Kasumi-1 (cell line): Measurements from ENCODE around the gene TOR1B.
A peak's percentile ranks its signal among the peaks of the same experiment; 100 is the strongest.
"Not testable (repeated sequence)": the region's sequence is repeated elsewhere in the genome, so short reads cannot be mapped to it uniquely, and the experiment has no call there.

Source experiments
- DNase-seq, 2 experiments: peaks; one replicate each; lab custom pipeline; 2025; lab: John Stamatoyannopoulos, UW

The TOR1B gene

GRCh38 chr9:129776566-129776937, 26.4 kb upstream of the TOR1B start:
- no peak for DNase-seq

- peak; percentile 94 to 95 for DNase-seq
These were observed 25.8 kb upstream of the TOR1B start for GRCh38 chr9:129776938-129777768.

- no peak for DNase-seq
These were observed 25.2 kb upstream of the TOR1B start for GRCh38 chr9:129777769-129778130.

GRCh38 chr9:129778469-129778868, 24.5 kb upstream of the TOR1B start:
- no peak for DNase-seq

GRCh38 chr9:129779560-129780190, 23.3 kb upstream of the TOR1B start:
- no peak for DNase-seq

- DNase-seq: no peak
These were observed 21.9 kb upstream of the TOR1B start for GRCh38 chr9:129781131-129781530.

- no peak for DNase-seq
These were observed 21.0 kb upstream of the TOR1B start for GRCh38 chr9:129781981-129782380.

- peak; percentile 70 to 86 for DNase-seq
These were observed 19.2 kb upstream of the TOR1B start for GRCh38 chr9:129783516-129784361.

- not testable (repeated sequence) for DNase-seq
These were observed 18.0 kb upstream of the TOR1B start for GRCh38 chr9:129784970-129785369.

GRCh38 chr9:129785866-129786265, 17.1 kb upstream of the TOR1B start:
- no peak for DNase-seq

GRCh38 chr9:129786481-129786880, 16.5 kb upstream of the TOR1B start:
- DNase-seq: no peak

- no peak for DNase-seq
These were observed 8.4 kb upstream of the TOR1B start for GRCh38 chr9:129794549-129794948.

GRCh38 chr9:129796029-129796428, 7.0 kb upstream of the TOR1B start:
- DNase-seq: not testable (repeated sequence)

GRCh38 chr9:129798973-129799372, 4.0 kb upstream of the TOR1B start:
- no peak for DNase-seq

- no peak for DNase-seq
These were observed 1.5 kb upstream of the TOR1B start for GRCh38 chr9:129801504-129801903.

GRCh38 chr9:129803676-129804060, 684 bp downstream of the TOR1B start:
- no peak for DNase-seq

- DNase-seq: peak; percentile 63 to 82
These were observed 3.1 kb downstream of the TOR1B start for GRCh38 chr9:129806061-129806460.

- DNase-seq: no peak
These were observed 6.4 kb downstream of the TOR1B start for GRCh38 chr9:129809346-129809745.

- no peak for DNase-seq
These were observed 7.1 kb downstream of the TOR1B start for GRCh38 chr9:129810116-129810515.

- no peak for DNase-seq
These were observed 7.8 kb downstream of the TOR1B start for GRCh38 chr9:129810788-129811187.

GRCh38 chr9:129811967-129812363, 9.0 kb downstream of the TOR1B start:
- no peak for DNase-seq

GRCh38 chr9:129812385-129812784, 9.4 kb downstream of the TOR1B start:
- DNase-seq: no peak

GRCh38 chr9:129813661-129814060, 10.7 kb downstream of the TOR1B start:
- DNase-seq: no peak
